Progenitor cell of endocrine pancreas (in vitro differentiated cells): ENCODE results near the gene ADSS2. TPM values are rescaled to one million over a fixed set of nuclear protein-coding genes. Genes with fewer than 3 reads are reported as not detected.
"Not testable (repeated sequence)": the region's sequence is repeated elsewhere in the genome, so short reads cannot be mapped to it uniquely, and the experiment has no call there.

Experiments
- DNase-seq: peaks from one replicate; pipeline ENCODE4 v3.0.0; 2021; ENCODE audit warnings: low spot score; ENCODE audit not compliant: unreplicated experiment
- H3K27ac Mint-ChIP-seq: 2 replicates; pipeline ENCODE4 v1.8.0; 2021; ENCODE audit warnings: mild to moderate bottlenecking, moderate library complexity, mixed read lengths
- H3K27me3 Mint-ChIP-seq: 2 replicates; pipeline ENCODE4 v1.8.0; 2021; ENCODE audit warnings: mixed read lengths
- H3K36me3 Mint-ChIP-seq: 2 replicates; pipeline ENCODE4 v1.8.0; 2022; ENCODE audit warnings: mixed read lengths; ENCODE audit not compliant: insufficient read depth
- H3K4me1 Mint-ChIP-seq: 2 replicates; pipeline ENCODE4 v1.8.0; 2021; ENCODE audit warnings: low read depth, mixed read lengths
- H3K4me3 Mint-ChIP-seq: 2 replicates; pipeline ENCODE4 v1.8.0; 2021; ENCODE audit warnings: low read depth, mild to moderate bottlenecking, moderate library complexity, mixed read lengths
- H3K9me3 Mint-ChIP-seq: 2 replicates; pipeline ENCODE4 v1.8.0; 2021; ENCODE audit warnings: low read depth, mixed read lengths
- long read RNA-seq: library from polyadenylated mRNA; unstranded; transcript quantifications from one replicate; pipeline ENCODE4 v2.0.0, GENCODE V29; 2020
- total RNA-seq: library from RNA; stranded (reverse); gene quantifications from 2 replicates; pipeline ENCODE4 v1.2.1, GENCODE V29; 2021
- TF ChIP-seq, protein P1 (sequence below): fragments of 200-600 bp; sonication (generic); IDR thresholded peaks from one replicate; pipeline ENCODE4 v1.5.0; 2021; ENCODE audit warnings: antibody characterized with exemption, mild to moderate bottlenecking; ENCODE audit not compliant: unreplicated experiment

The ADSS2 gene
- 34.6 and 41.1 TPM in 2 replicates for total RNA-seq
- long read RNA-seq, transcript ADSS-201 (13 exons, 2,780 nt) = major isoform, 266 of 295 reads
- long read RNA-seq, partial matches to known transcripts = 4 of 295 reads
- long read RNA-seq, other reads (novel, unspliced or antisense) = 25 of 295 reads

DNA sequence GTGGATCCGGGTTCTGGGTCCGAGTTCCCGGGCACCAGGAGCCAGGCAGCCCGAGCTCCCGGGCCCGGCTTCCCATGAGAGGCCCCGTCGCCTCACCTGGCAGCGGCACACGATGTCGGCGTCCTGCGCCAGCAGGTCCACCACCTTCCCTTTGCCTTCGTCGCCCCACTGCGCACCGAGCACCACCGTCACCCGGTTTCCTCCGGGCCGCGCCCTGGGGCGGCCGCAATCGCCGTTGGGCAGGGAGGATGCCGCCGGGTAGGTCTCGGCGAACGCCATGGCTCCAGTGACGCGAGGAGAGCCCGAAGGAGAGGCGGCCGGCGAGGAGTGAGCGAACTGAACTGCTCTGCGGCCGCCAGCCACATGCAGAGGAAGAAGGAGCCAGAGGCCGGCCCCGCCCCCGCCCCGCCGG is at the start of gene ADSS2:
ADSS2 (minus strand) TSS at position 371 of the 412 bp plus-strand sequence; CDS start at position 279, 92 bp downstream.
- no peak for DNase-seq
- peaks cover 49% of the 10 kb centered on the region for H3K4me1 Mint-ChIP-seq
- H3K4me3 Mint-ChIP-seq = peak within 1 kb of the TSS; percentile 91

GRCh38 chr1:244500515-244500914 is 48.8 kb upstream of the ADSS2 start:
- not testable (repeated sequence) for H3K4me3 Mint-ChIP-seq, DNase-seq, H3K9me3 Mint-ChIP-seq, H3K27me3 Mint-ChIP-seq, H3K4me1 Mint-ChIP-seq, H3K36me3 Mint-ChIP-seq, H3K27ac Mint-ChIP-seq

More for the DNA sequence above, at the start of gene ADSS2:
- Mint-ChIP-seq H3K27me3 (no peaks in the 10 kb centered on the region), H3K9me3 (peaks cover 9% of the 10 kb centered on the region), H3K27ac (peak within 1 kb of the TSS; percentile 93), H3K36me3 (peaks cover 6% of the 10 kb centered on the region)
- TF ChIP-seq, protein P1, sequence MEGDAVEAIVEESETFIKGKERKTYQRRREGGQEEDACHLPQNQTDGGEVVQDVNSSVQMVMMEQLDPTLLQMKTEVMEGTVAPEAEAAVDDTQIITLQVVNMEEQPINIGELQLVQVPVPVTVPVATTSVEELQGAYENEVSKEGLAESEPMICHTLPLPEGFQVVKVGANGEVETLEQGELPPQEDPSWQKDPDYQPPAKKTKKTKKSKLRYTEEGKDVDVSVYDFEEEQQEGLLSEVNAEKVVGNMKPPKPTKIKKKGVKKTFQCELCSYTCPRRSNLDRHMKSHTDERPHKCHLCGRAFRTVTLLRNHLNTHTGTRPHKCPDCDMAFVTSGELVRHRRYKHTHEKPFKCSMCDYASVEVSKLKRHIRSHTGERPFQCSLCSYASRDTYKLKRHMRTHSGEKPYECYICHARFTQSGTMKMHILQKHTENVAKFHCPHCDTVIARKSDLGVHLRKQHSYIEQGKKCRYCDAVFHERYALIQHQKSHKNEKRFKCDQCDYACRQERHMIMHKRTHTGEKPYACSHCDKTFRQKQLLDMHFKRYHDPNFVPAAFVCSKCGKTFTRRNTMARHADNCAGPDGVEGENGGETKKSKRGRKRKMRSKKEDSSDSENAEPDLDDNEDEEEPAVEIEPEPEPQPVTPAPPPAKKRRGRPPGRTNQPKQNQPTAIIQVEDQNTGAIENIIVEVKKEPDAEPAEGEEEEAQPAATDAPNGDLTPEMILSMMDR = no peak

- H3K27ac Mint-ChIP-seq, H3K4me1 Mint-ChIP-seq, H3K9me3 Mint-ChIP-seq, H3K4me3 Mint-ChIP-seq, H3K27me3 Mint-ChIP-seq, DNase-seq, H3K36me3 Mint-ChIP-seq: not testable (repeated sequence)
Measured at GRCh38 chr1:244499484-244499883, 47.8 kb upstream of the ADSS2 start.

- Mint-ChIP-seq H3K4me1 (peaks cover 9% of the 10 kb centered on the region), H3K36me3 (peaks cover 4% of the 10 kb centered on the region), H3K9me3 (peaks cover 8% of the 10 kb centered on the region), H3K27ac (no peak overlapping the region), H3K27me3 (no peaks in the 10 kb centered on the region), H3K4me3 (no peak overlapping the region)
- TF ChIP-seq, protein P1 = no peak
- DNase-seq = no peak
Measured at GRCh38 chr1:244497805-244498204, 46.1 kb upstream of the ADSS2 start.

DNA sequence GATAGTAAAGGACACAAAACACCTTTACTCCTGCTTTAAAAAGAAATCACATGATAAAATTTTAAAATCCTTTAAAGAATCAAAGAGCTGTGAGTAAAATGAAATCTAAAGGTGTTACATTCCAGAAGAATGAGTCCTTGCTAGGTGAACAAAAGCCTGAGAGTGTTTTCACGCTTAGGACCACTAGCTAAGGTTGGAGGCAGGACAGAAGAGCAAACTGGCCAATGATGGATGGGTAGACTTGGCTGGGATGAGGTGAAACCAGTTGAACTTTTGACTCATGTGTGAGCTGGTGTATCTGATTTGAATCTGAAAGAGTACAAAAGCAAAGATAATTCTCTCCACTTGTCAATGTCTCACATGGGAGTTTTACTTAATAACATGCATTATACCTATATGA is 44.5 kb upstream of the ADSS2 start:
- no peak for DNase-seq
- Mint-ChIP-seq H3K9me3 (peaks cover 8% of the 10 kb centered on the region), H3K27ac (peak overlapping the region; percentile 26), H3K4me1 (peaks cover 9% of the 10 kb centered on the region), H3K4me3 (no peak overlapping the region), H3K36me3 (peaks cover 4% of the 10 kb centered on the region), H3K27me3 (no peaks in the 10 kb centered on the region)
- TF ChIP-seq, protein P1 = no peak

GRCh38 chr1:244494653-244495052 is 42.9 kb upstream of the ADSS2 start:
- Mint-ChIP-seq H3K9me3 (no peaks in the 10 kb centered on the region), H3K36me3 (no peaks in the 10 kb centered on the region), H3K4me1 (peaks cover 9% of the 10 kb centered on the region), H3K4me3 (no peak overlapping the region), H3K27me3 (no peaks in the 10 kb centered on the region), H3K27ac (no peak overlapping the region)
- DNase-seq = no peak
- TF ChIP-seq, protein P1 = no peak

DNA sequence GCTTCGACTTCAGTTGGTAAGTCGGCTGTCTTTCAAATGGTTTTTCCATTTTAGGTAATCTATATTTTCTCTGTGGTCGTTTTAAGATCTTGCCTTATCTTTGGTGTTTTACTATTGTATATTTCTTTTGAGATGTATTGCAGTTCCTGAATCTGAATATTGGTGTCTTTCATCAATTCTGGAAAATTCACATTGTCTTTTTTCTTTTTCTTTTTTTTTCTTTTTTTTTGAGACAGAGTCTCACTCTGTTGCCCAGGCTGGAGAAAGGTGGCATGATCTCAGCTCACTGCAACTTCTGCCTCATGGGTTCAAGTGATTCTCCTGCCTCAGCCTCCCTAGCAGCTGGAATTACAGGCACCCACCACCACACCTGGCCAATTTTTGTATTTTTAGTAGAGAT is 33.3 kb upstream of the ADSS2 start:
- not testable (repeated sequence) for H3K4me1 Mint-ChIP-seq, H3K27me3 Mint-ChIP-seq, H3K36me3 Mint-ChIP-seq, DNase-seq, H3K4me3 Mint-ChIP-seq, H3K27ac Mint-ChIP-seq, H3K9me3 Mint-ChIP-seq
